Neutrophil (primary cell): ENCODE data around the gene DGKE.

Experiments used
- H3K27ac ChIP-seq: fragments of 200-600 bp; sonication (generic); 2 replicates; pipeline ENCODE4 v1.5.1; 2016; ENCODE audit warnings: mild to moderate bottlenecking, moderate library complexity
- H3K27me3 ChIP-seq: fragments of 200-600 bp; sonication (generic); 2 replicates; pipeline ENCODE4 v1.6.0; 2016; ENCODE audit warnings: mild to moderate bottlenecking
- H3K36me3 ChIP-seq: fragments of 200-600 bp; sonication (generic); 2 replicates; pipeline ENCODE4 v1.5.1; 2017
- H3K4me1 ChIP-seq, 2 experiments: fragments of 200-600 bp in 1 of 2; sonication (generic) in 1 of 2; 1 replicate in 1 of 2; 2 replicates in 1 of 2; pipeline versions ENCODE4 v1.5.1 to v1.6.1; 2013 to 2016; ENCODE audit warnings: low read depth in 1 of 2, low read length in 1 of 2, mild to moderate bottlenecking in 1 of 2, moderate library complexity in 1 of 2; ENCODE audit not compliant: control insufficient read depth in 1 of 2, insufficient read depth in 1 of 2
- H3K4me3 ChIP-seq, 2 experiments: fragments of 200-600 bp in 1 of 2; sonication (generic) in 1 of 2; 1 replicate in 1 of 2; 2 replicates in 1 of 2; pipeline ENCODE4 v1.5.1; 2013 to 2016; ENCODE audit warnings: low read depth in 1 of 2, low read length in 1 of 2, mild to moderate bottlenecking in 1 of 2, moderate library complexity in 1 of 2
- H3K9me3 ChIP-seq: fragments of 200-600 bp; sonication (generic); 2 replicates; pipeline ENCODE4 v1.5.1; 2016
- CTCF ChIP-seq: fragments of 200-600 bp; sonication (generic); IDR thresholded peaks from 2 replicates; pipeline ENCODE4 v1.5.1; 2016; ENCODE audit warnings: antibody characterized with exemption

Gene DGKE

GRCh38 chr17:56879280-56879679 is 45.3 kb downstream of the DGKE start:
- peaks cover 10 to 20% of the 10 kb centered on the region in 2 experiments for H3K4me1 ChIP-seq
- no peaks in the 10 kb centered on the region for H3K27me3 ChIP-seq
- no peak overlapping the region for H3K4me3 ChIP-seq
- no peak overlapping the region for H3K27ac ChIP-seq
- H3K36me3 ChIP-seq = peaks cover 8% of the 10 kb centered on the region
- no peak for TF ChIP-seq CTCF
- no peaks in the 10 kb centered on the region for H3K9me3 ChIP-seq

- Histone ChIP-seq H3K36me3 (peaks cover 16% of the 10 kb centered on the region), H3K27ac (no peak overlapping the region), H3K27me3 (no peaks in the 10 kb centered on the region), H3K4me3 (no peak overlapping the region), H3K4me1 (peaks cover 18 to 28% of the 10 kb centered on the region in 2 experiments), H3K9me3 (no peaks in the 10 kb centered on the region)
- no peak for TF ChIP-seq CTCF
These were observed 46.2 kb downstream of the DGKE start for GRCh38 chr17:56880133-56880532.

GRCh38 chr17:56880571-56880970 is 46.6 kb downstream of the DGKE start:
- peaks cover 19% of the 10 kb centered on the region for H3K36me3 ChIP-seq
- no peaks in the 10 kb centered on the region for H3K9me3 ChIP-seq
- peaks cover 22 to 33% of the 10 kb centered on the region in 2 experiments for H3K4me1 ChIP-seq
- no peak overlapping the region for H3K4me3 ChIP-seq
- no peak for TF ChIP-seq CTCF
- no peaks in the 10 kb centered on the region for H3K27me3 ChIP-seq
- no peak overlapping the region for H3K27ac ChIP-seq

- TF ChIP-seq CTCF = no peak
- Histone ChIP-seq H3K4me3 (no peak overlapping the region), H3K4me1 (peaks cover 35 to 45% of the 10 kb centered on the region in 2 experiments), H3K27me3 (no peaks in the 10 kb centered on the region), H3K9me3 (no peaks in the 10 kb centered on the region), H3K27ac (no peak overlapping the region), H3K36me3 (peaks cover 31% of the 10 kb centered on the region)
These were observed 47.8 kb downstream of the DGKE start for GRCh38 chr17:56881685-56882295.

GRCh38 chr17:56883616-56884015 is 49.7 kb downstream of the DGKE start:
- Histone ChIP-seq H3K36me3 (peaks cover 49% of the 10 kb centered on the region), H3K27me3 (no peaks in the 10 kb centered on the region), H3K27ac (peak overlapping the region; percentile 41), H3K4me1 (peaks cover 35 to 40% of the 10 kb centered on the region in 2 experiments), H3K4me3 (no peak overlapping the region), H3K9me3 (no peaks in the 10 kb centered on the region)
- no peak for TF ChIP-seq CTCF
